CD4-positive, alpha-beta T cell treated with Interferon gamma for 1 hour (primary cell): Measurements from ENCODE around the gene CNOT4.
"Not testable (repeated sequence)": the region's sequence is repeated elsewhere in the genome, so short reads cannot be mapped to it uniquely, and the experiment has no call there.

Experiments
- DNase-seq: peaks from one replicate; pipeline ENCODE4 v3.0.0-alpha.2; 2020

Gene CNOT4

GRCh38 chr7:135510592-135511183 is 786 bp upstream of the CNOT4 start:
- no peak for DNase-seq

- no peak for DNase-seq
Measured at GRCh38 chr7:135509589-135509838, 388 bp downstream of the CNOT4 start.

- peak; percentile 4 for DNase-seq
Measured at GRCh38 chr7:135508883-135509588, 866 bp downstream of the CNOT4 start.

GRCh38 chr7:135501402-135501801 is 8.5 kb downstream of the CNOT4 start:
- no peak for DNase-seq

GRCh38 chr7:135499818-135500217 is 10.1 kb downstream of the CNOT4 start:
- no peak for DNase-seq

- not testable (repeated sequence) for DNase-seq
Measured at GRCh38 chr7:135497161-135497560, 12.7 kb downstream of the CNOT4 start.

GRCh38 chr7:135493362-135493761 is 16.5 kb downstream of the CNOT4 start:
- DNase-seq = no peak

- DNase-seq = no peak
Measured at GRCh38 chr7:135492151-135492550, 17.8 kb downstream of the CNOT4 start.

- no peak for DNase-seq
Measured at GRCh38 chr7:135490783-135491182, 19.1 kb downstream of the CNOT4 start.

GRCh38 chr7:135489791-135490190 is 20.1 kb downstream of the CNOT4 start:
- no peak for DNase-seq

- no peak for DNase-seq
Measured at GRCh38 chr7:135486261-135486920, 23.5 kb downstream of the CNOT4 start.

- no peak for DNase-seq
Measured at GRCh38 chr7:135481598-135481979, 28.3 kb downstream of the CNOT4 start.

GRCh38 chr7:135480966-135481597 is 28.8 kb downstream of the CNOT4 start:
- no peak for DNase-seq

- DNase-seq = no peak
Measured at GRCh38 chr7:135475521-135475920, 34.4 kb downstream of the CNOT4 start.

- not testable (repeated sequence) for DNase-seq
Measured at GRCh38 chr7:135469705-135470104, 40.2 kb downstream of the CNOT4 start.

- no peak for DNase-seq
Measured at GRCh38 chr7:135467207-135467711, 42.6 kb downstream of the CNOT4 start.

GRCh38 chr7:135466442-135467206 is 43.3 kb downstream of the CNOT4 start:
- DNase-seq = no peak

- no peak for DNase-seq
Measured at GRCh38 chr7:135463908-135464307, 46.0 kb downstream of the CNOT4 start.

GRCh38 chr7:135459951-135460567 is 49.8 kb downstream of the CNOT4 start:
- no peak for DNase-seq

- no peak for DNase-seq
Measured at GRCh38 chr7:135459076-135459475, 50.8 kb downstream of the CNOT4 start.

- no peak for DNase-seq
Measured at GRCh38 chr7:135454060-135454459, 55.8 kb downstream of the CNOT4 start.

GRCh38 chr7:135449436-135449835 is 60.5 kb downstream of the CNOT4 start:
- no peak for DNase-seq

- DNase-seq = no peak
Measured at GRCh38 chr7:135448753-135449152, 61.1 kb downstream of the CNOT4 start.
